AG04450 (cell line): ENCODE results near the gene B3GAT3. TPM values are rescaled to one million over a fixed set of nuclear protein-coding genes. Genes with fewer than 3 reads are reported as not detected.
"Not testable (repeated sequence)": the region's sequence is repeated elsewhere in the genome, so short reads cannot be mapped to it uniquely, and the experiment has no call there.

Experiments
- CTCF ChIA-PET: fragments of 300-600, 350-600 bp; formaldehyde crosslinking; extraction: SDS; loops from one replicate; lab custom pipeline; 2022; ENCODE audit warnings: antibody characterized with exemption, inconsistent platforms; lab: Charles Lee
- POLR2A ChIA-PET: fragments of 350-600 bp; formaldehyde crosslinking; extraction: SDS; loops from one replicate; lab custom pipeline; 2021; ENCODE audit warnings: antibody characterized with exemption, inconsistent platforms; lab: Yijun Ruan, JAX
- DNase-seq: peaks from one replicate; pipeline ENCODE4 v3.0.0-alpha.2; 2011; ENCODE audit warnings: low read depth, low spot score
- H3K27ac ChIP-seq: one replicate; pipeline ENCODE4 v1.5.1; 2012; ENCODE audit warnings: low read depth, low read length, control low read depth
- H3K27me3 ChIP-seq: one replicate; pipeline ENCODE4 v1.6.0; 2012; ENCODE audit warnings: low read length; ENCODE audit not compliant: control insufficient read depth, insufficient read depth
- H3K4me3 ChIP-seq: 2 replicates; pipeline ENCODE4 v1.5.1; 2011; ENCODE audit warnings: mild to moderate bottlenecking, low read depth, low read length, control low read depth
- H3K9me3 ChIP-seq: 2 replicates; pipeline ENCODE4 v1.5.1; 2012; ENCODE audit warnings: low read length; ENCODE audit not compliant: control insufficient read depth, insufficient read depth
- CTCF ChIP-seq: IDR thresholded peaks from 2 replicates; pipeline ENCODE4 v1.5.1; 2011; ENCODE audit warnings: low read depth, low read length, control low read depth, inconsistent platforms
- polyA plus RNA-seq: library from polyadenylated mRNA; depleted of rRNA; stranded (reverse); fragments of >200 nt; gene quantifications from 2 replicates; pipeline ENCODE4 v1.2.3, GENCODE V29; 2011

Gene B3GAT3
- polyA plus RNA-seq, 1 experiment = 14.5 TPM

GRCh38 chr11:62627713-62628112, 5.9 kb upstream of the B3GAT3 start:
- CTCF ChIA-PET = no interaction called here
- DNase-seq = no peak
- TF ChIP-seq CTCF = no peak

GRCh38 chr11:62622476-62623089, 797 bp upstream of the B3GAT3 start:
- DNase-seq = no peak
- Histone ChIP-seq H3K27ac (peak overlapping the region; percentile 97), H3K9me3 (no peaks in the 10 kb centered on the region), H3K27me3 (no peaks in the 10 kb centered on the region), H3K4me3 (peak overlapping the region; percentile 41)
- ChIA-PET CTCF (interaction anchor here (0.6 to 1.8 kb wide), 3 partner anchors 11 to 228 kb away, joined by 3 to 8 read pairs (median 7); no protein-coding TSS in a partner anchor), POLR2A (interaction anchor here (0.8 to 2.9 kb wide), 12 partner anchors 9 to 228 kb away, joined by 3 to 23 read pairs (median 6); partner anchors contain the start of genes C11orf98, CSKMT, GANAB and MTA2)
- no peak for TF ChIP-seq CTCF

More at GRCh38 chr11:62627713-62628112, 5.9 kb upstream of the B3GAT3 start:
- POLR2A ChIA-PET = no interaction called here
- no peak overlapping the region for H3K27ac ChIP-seq
- H3K9me3 ChIP-seq = no peaks in the 10 kb centered on the region
- no peak overlapping the region for H3K4me3 ChIP-seq
- H3K27me3 ChIP-seq = no peaks in the 10 kb centered on the region

GRCh38 chr11:62621027-62621566, 689 bp downstream of the B3GAT3 start:
- peak overlapping the region; percentile 78 for H3K27ac ChIP-seq
- ChIA-PET POLR2A (interaction anchor here (0.5 to 2.9 kb wide), 16 partner anchors 8 to 220 kb away, joined by 3 to 23 read pairs (median 6); partner anchors contain the start of genes C11orf98, CSKMT, EEF1G and EML3), CTCF (interaction anchor here (1.1 to 1.8 kb wide), 5 partner anchors 9 to 226 kb away, joined by 5 to 8 read pairs (median 6); no protein-coding TSS in a partner anchor)
- DNase-seq = no peak
- peak overlapping the region; percentile 86 for H3K4me3 ChIP-seq
- no peaks in the 10 kb centered on the region for H3K27me3 ChIP-seq
- H3K9me3 ChIP-seq = no peaks in the 10 kb centered on the region
- TF ChIP-seq CTCF = no peak

- H3K27me3 ChIP-seq, CTCF ChIA-PET, H3K4me3 ChIP-seq, POLR2A ChIA-PET, H3K27ac ChIP-seq, DNase-seq, H3K9me3 ChIP-seq: not testable (repeated sequence)
These were observed 4.8 kb downstream of the B3GAT3 start for GRCh38 chr11:62616957-62617356.

GRCh38 chr11:62615521-62615920, 6.3 kb downstream of the B3GAT3 start:
- H3K9me3 ChIP-seq = no peaks in the 10 kb centered on the region; the same call in 1 of the 2 replicates
- POLR2A ChIA-PET = no interaction called here
- H3K27me3 ChIP-seq = no peaks in the 10 kb centered on the region
- DNase-seq = no peak
- CTCF ChIA-PET = no interaction called here
- TF ChIP-seq CTCF = no peak
- no peak overlapping the region for H3K27ac ChIP-seq
- no peak overlapping the region for H3K4me3 ChIP-seq
